Measurements from ENCODE around the gene DDA1.

GRCh38 chr19:17346109-17346671, 36.8 kb downstream of the DDA1 start:
- no peak for TF ChIP-seq GATA2 (IDR thresholded peaks at IDR 0.05; ENCODE audit: low read depth, low read length)
- no peak for TF ChIP-seq GATA3 (IDR thresholded peaks at IDR 0.05; ENCODE audit: low read depth, low read length)
